HEK293 (cell line): Measurements from ENCODE around the gene MYO7B.

Experiments used
- CTCF ChIP-seq: fragments of 450-650 bp; formaldehyde crosslinking; IDR thresholded peaks from 2 replicates; pipeline ENCODE4 v1.5.1; 2016; ENCODE audit warnings: missing biosample characterization, missing genetic modification characterization
- KLF7 ChIP-seq: fragments of 450-650 bp; formaldehyde crosslinking; IDR thresholded peaks from 2 replicates; pipeline ENCODE4 v1.5.1; 2016; ENCODE audit warnings: missing biosample characterization, missing genetic modification characterization, borderline replicate concordance
- RBAK ChIP-seq: fragments of 450-650 bp; formaldehyde crosslinking; IDR thresholded peaks from 2 replicates; pipeline ENCODE4 v1.5.1; 2016; ENCODE audit warnings: missing biosample characterization, missing genetic modification characterization
- ZNF114 ChIP-seq: fragments of 450-650 bp; formaldehyde crosslinking; IDR thresholded peaks from 2 replicates; pipeline ENCODE4 v1.5.0; 2017; ENCODE audit warnings: missing biosample characterization, missing genetic modification characterization
- ZNF121 ChIP-seq: fragments of 450-650 bp; formaldehyde crosslinking; IDR thresholded peaks from 2 replicates; pipeline ENCODE4 v1.5.1; 2016; ENCODE audit warnings: missing biosample characterization, missing genetic modification characterization
- ZNF48 ChIP-seq: fragments of 450-650 bp; formaldehyde crosslinking; IDR thresholded peaks from 2 replicates; pipeline ENCODE4 v1.5.1; 2016; ENCODE audit warnings: missing biosample characterization, missing genetic modification characterization
- ZNF488 ChIP-seq: fragments of 450-650 bp; formaldehyde crosslinking; IDR thresholded peaks from 2 replicates; pipeline ENCODE4 v1.5.1; 2016; ENCODE audit warnings: missing biosample characterization, missing genetic modification characterization
- ZNF639 ChIP-seq: fragments of 450-650 bp; formaldehyde crosslinking; IDR thresholded peaks from 2 replicates; pipeline ENCODE4 v1.5.1; 2016; ENCODE audit warnings: missing biosample characterization, missing genetic modification characterization

- no peak for TF ChIP-seq ZNF488 (tag by site-specific recombination)
- no peak for TF ChIP-seq KLF7 (tag by site-specific recombination)
- no peak for TF ChIP-seq CTCF (tag by site-specific recombination)
- no peak for TF ChIP-seq ZNF639 (tag by site-specific recombination)
- TF ChIP-seq RBAK (tag by site-specific recombination): no peak
- no peak for TF ChIP-seq ZNF48 (tag by site-specific recombination)
- TF ChIP-seq ZNF114 (tag by site-specific recombination): no peak
- TF ChIP-seq ZNF121 (tag by site-specific recombination): no peak
These were observed 120.0 kb downstream of the MYO7B start for GRCh38 chr2:127655209-127656073.
